ENCODE results near the gene FAR2.

- TF ChIP-seq, protein P1, sequence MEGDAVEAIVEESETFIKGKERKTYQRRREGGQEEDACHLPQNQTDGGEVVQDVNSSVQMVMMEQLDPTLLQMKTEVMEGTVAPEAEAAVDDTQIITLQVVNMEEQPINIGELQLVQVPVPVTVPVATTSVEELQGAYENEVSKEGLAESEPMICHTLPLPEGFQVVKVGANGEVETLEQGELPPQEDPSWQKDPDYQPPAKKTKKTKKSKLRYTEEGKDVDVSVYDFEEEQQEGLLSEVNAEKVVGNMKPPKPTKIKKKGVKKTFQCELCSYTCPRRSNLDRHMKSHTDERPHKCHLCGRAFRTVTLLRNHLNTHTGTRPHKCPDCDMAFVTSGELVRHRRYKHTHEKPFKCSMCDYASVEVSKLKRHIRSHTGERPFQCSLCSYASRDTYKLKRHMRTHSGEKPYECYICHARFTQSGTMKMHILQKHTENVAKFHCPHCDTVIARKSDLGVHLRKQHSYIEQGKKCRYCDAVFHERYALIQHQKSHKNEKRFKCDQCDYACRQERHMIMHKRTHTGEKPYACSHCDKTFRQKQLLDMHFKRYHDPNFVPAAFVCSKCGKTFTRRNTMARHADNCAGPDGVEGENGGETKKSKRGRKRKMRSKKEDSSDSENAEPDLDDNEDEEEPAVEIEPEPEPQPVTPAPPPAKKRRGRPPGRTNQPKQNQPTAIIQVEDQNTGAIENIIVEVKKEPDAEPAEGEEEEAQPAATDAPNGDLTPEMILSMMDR (conservative IDR thresholded peaks at IDR 0.05 in 1 of 2, IDR thresholded peaks at IDR 0.05 in 1 of 2; ENCODE audit: low read depth in 1 of 2, low read length in 2 of 2), result no peak
- TF ChIP-seq EZH2 (IDR thresholded peaks at IDR 0.05; ENCODE audit: low read length, missing control alignments), result no peak
Observed at GRCh38 chr12:29346769-29347421, 197.8 kb downstream of the FAR2 start.

Measured in fibroblast of lung (primary cell).